HepG2 (cell line): ENCODE measurements around the gene CHEK2. TPM values are rescaled to one million over a fixed set of nuclear protein-coding genes. Genes with fewer than 3 reads are reported as not detected.

ENCODE experiments used
- BCLAF1 ChIP-seq: fragments of 450-650 bp; IDR thresholded peaks from 2 replicates; pipeline ENCODE4 v1.6.1; 2017; ENCODE audit warnings: mild to moderate bottlenecking
- MAFK ChIP-seq, 2 experiments: IDR thresholded peaks in 1 of 2; conservative IDR thresholded peaks in 1 of 2; 2 replicates each; pipeline ENCODE4 v1.6.1; 2011; ENCODE audit warnings: improper control_type of control experiment in 2 of 2, low read length in 2 of 2
- MTF2 ChIP-seq: sonication (generic); formaldehyde crosslinking; IDR thresholded peaks from 2 replicates; pipeline ENCODE4 v1.5.0; 2020; ENCODE audit warnings: missing genetic modification reagents, borderline replicate concordance
- RNF2 ChIP-seq: fragments of 450-650 bp; conservative IDR thresholded peaks from 2 replicates; pipeline ENCODE4 v1.6.1; 2016; ENCODE audit warnings: low read depth
- SCMH1 ChIP-seq: sonication (generic); formaldehyde crosslinking; IDR thresholded peaks from 2 replicates; pipeline ENCODE4 v1.9.0; 2021; ENCODE audit warnings: missing genetic modification reagents, mild to moderate bottlenecking, borderline replicate concordance
- XRCC5 ChIP-seq: fragments of 200-400 bp; formaldehyde crosslinking; optimal IDR thresholded peaks from 2 replicates; pipeline ENCODE3; 2017; ENCODE audit warnings: mild to moderate bottlenecking, low read length
- ZNF326 ChIP-seq: sonication (generic); formaldehyde crosslinking; IDR thresholded peaks from 2 replicates; pipeline ENCODE4 v1.4.0; 2020; ENCODE audit warnings: missing genetic modification reagents, borderline replicate concordance
- polyA plus RNA-seq, 8 experiments: library from polyadenylated mRNA; depleted of rRNA in 3 of 8; stranded (reverse) in 7 of 8; unstranded in 1 of 8; fragments of >200 nt; fragmentation: Illumina TruSeq in 4 of 8; extraction: Trizol in 4 of 8; gene quantifications; 2 replicates each; pipeline versions ENCODE4 v1.2.1 to v1.2.3, GENCODE V29; 2011 to 2016; ENCODE audit warnings: low read depth in 4 of 8, missing spikeins in 1 of 8, mixed read lengths in 1 of 8; ENCODE audit not compliant: insufficient read depth in 1 of 8
- total RNA-seq, 5 experiments: library from RNA; depleted of rRNA; stranded (reverse); fragments of >200 nt; fragmentation: Illumina TruSeq; extraction: Trizol; gene quantifications; 2 replicates each; pipeline ENCODE4 v1.2.3, GENCODE V29; 2016; ENCODE audit warnings: low read depth in 1 of 5
- TF ChIP-seq, protein P1 (sequence below): sonication (generic); formaldehyde crosslinking; IDR thresholded peaks from 2 replicates; pipeline ENCODE4 v1.5.0; 2020; ENCODE audit warnings: mild to moderate bottlenecking, missing genetic modification reagents
- TF ChIP-seq, protein P2 (sequence below): sonication (generic); formaldehyde crosslinking; IDR thresholded peaks from 2 replicates; pipeline ENCODE4 v1.9.0; 2021; ENCODE audit warnings: mild to moderate bottlenecking, missing genetic modification reagents
- TF ChIP-seq, protein P3 (sequence below): sonication (generic); formaldehyde crosslinking; conservative IDR thresholded peaks from 2 replicates; pipeline ENCODE4 v1.4.0; 2020; ENCODE audit warnings: missing genetic modification reagents

Gene CHEK2
- total and polyA plus RNA-seq, 2 of the 13 experiments (the other 11 are each of a cell fraction or from before 2014, with no cell fraction given): 27.0 to 40.5 TPM

DNA sequence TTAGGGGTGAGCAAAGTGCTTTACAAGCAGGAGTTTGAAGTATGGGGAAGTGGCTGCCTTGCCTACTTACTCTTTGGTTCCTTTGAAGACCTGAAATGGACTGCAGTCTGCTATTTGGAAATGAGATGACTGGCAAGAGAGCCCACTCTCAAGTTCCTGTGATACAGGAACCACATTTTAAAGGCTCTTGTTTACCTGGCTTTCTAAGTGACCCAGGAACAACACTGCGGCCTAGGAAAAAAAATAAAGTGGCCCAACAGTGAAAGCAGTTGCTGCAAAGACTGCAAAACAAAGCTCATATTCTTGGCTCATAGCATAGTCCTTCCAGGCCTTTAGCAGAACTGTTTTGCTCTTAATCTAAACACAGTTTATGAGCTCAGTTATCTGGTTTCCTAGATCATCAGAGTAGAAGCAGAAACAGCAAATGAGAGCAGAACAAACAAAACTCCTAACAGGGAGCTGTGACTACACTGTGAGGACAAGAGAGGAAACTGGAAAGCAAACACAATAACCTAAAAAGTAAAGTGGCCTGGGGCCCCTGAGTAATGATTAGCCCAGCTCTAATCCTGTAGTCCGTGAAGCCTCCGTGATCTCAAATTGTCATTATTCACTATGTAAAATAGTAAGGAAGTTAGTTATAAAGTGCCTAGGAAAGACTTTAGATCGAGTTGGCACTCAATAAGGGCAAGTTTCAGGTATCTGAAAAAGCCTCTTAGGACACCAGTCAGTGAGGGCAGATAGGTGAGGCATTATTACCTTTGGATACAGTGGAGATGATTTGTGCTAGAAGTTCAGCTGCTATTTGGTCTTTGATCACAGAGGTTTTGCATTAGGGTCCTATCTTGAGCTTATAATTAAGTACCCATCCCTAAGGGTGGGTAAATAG, 42.4 kb upstream of the CHEK2 start (continued):
- no peak for TF ChIP-seq MAFK (conservative IDR thresholded peaks at IDR 0.05 in 1 of 2, IDR thresholded peaks at IDR 0.05 in 1 of 2; ENCODE audit: low read length in 2 of 2)
- TF ChIP-seq MTF2 (CRISPR knock-in tag): no peak
- no peak for TF ChIP-seq SCMH1 (CRISPR knock-in tag)
- no peak for TF ChIP-seq RNF2
- TF ChIP-seq, protein P1, sequence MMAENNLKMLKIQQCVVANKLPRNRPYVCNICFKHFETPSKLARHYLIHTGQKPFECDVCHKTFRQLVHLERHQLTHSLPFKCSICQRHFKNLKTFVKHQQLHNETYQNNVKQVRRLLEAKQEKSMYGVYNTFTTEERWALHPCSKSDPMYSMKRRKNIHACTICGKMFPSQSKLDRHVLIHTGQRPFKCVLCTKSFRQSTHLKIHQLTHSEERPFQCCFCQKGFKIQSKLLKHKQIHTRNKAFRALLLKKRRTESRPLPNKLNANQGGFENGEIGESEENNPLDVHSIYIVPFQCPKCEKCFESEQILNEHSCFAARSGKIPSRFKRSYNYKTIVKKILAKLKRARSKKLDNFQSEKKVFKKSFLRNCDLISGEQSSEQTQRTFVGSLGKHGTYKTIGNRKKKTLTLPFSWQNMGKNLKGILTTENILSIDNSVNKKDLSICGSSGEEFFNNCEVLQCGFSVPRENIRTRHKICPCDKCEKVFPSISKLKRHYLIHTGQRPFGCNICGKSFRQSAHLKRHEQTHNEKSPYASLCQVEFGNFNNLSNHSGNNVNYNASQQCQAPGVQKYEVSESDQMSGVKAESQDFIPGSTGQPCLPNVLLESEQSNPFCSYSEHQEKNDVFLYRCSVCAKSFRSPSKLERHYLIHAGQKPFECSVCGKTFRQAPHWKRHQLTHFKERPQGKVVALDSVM (CRISPR knock-in tag): no peak; the same call in 1 of the 2 replicates
- TF ChIP-seq ZNF326: no peak
- TF ChIP-seq XRCC5: peak; percentile 79
- no peak for TF ChIP-seq BCLAF1
- TF ChIP-seq, protein P2, sequence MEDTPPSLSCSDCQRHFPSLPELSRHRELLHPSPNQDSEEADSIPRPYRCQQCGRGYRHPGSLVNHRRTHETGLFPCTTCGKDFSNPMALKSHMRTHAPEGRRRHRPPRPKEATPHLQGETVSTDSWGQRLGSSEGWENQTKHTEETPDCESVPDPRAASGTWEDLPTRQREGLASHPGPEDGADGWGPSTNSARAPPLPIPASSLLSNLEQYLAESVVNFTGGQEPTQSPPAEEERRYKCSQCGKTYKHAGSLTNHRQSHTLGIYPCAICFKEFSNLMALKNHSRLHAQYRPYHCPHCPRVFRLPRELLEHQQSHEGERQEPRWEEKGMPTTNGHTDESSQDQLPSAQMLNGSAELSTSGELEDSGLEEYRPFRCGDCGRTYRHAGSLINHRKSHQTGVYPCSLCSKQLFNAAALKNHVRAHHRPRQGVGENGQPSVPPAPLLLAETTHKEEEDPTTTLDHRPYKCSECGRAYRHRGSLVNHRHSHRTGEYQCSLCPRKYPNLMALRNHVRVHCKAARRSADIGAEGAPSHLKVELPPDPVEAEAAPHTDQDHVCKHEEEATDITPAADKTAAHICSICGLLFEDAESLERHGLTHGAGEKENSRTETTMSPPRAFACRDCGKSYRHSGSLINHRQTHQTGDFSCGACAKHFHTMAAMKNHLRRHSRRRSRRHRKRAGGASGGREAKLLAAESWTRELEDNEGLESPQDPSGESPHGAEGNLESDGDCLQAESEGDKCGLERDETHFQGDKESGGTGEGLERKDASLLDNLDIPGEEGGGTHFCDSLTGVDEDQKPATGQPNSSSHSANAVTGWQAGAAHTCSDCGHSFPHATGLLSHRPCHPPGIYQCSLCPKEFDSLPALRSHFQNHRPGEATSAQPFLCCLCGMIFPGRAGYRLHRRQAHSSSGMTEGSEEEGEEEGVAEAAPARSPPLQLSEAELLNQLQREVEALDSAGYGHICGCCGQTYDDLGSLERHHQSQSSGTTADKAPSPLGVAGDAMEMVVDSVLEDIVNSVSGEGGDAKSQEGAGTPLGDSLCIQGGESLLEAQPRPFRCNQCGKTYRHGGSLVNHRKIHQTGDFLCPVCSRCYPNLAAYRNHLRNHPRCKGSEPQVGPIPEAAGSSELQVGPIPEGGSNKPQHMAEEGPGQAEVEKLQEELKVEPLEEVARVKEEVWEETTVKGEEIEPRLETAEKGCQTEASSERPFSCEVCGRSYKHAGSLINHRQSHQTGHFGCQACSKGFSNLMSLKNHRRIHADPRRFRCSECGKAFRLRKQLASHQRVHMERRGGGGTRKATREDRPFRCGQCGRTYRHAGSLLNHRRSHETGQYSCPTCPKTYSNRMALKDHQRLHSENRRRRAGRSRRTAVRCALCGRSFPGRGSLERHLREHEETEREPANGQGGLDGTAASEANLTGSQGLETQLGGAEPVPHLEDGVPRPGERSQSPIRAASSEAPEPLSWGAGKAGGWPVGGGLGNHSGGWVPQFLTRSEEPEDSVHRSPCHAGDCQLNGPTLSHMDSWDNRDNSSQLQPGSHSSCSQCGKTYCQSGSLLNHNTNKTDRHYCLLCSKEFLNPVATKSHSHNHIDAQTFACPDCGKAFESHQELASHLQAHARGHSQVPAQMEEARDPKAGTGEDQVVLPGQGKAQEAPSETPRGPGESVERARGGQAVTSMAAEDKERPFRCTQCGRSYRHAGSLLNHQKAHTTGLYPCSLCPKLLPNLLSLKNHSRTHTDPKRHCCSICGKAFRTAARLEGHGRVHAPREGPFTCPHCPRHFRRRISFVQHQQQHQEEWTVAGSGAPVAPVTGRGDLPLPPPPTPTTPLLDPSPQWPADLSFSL (CRISPR knock-in tag): no peak
- TF ChIP-seq, protein P3, sequence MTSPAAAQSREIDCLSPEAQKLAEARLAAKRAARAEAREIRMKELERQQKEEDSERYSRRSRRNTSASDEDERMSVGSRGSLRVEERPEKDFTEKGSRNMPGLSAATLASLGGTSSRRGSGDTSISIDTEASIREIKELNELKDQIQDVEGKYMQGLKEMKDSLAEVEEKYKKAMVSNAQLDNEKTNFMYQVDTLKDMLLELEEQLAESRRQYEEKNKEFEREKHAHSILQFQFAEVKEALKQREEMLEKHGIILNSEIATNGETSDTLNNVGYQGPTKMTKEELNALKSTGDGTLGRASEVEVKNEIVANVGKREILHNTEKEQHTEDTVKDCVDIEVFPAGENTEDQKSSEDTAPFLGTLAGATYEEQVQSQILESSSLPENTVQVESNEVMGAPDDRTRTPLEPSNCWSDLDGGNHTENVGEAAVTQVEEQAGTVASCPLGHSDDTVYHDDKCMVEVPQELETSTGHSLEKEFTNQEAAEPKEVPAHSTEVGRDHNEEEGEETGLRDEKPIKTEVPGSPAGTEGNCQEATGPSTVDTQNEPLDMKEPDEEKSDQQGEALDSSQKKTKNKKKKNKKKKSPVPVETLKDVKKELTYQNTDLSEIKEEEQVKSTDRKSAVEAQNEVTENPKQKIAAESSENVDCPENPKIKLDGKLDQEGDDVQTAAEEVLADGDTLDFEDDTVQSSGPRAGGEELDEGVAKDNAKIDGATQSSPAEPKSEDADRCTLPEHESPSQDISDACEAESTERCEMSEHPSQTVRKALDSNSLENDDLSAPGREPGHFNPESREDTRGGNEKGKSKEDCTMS (CRISPR knock-in tag): no peak
